Measurements from ENCODE around the gene COL6A6.

DNA sequence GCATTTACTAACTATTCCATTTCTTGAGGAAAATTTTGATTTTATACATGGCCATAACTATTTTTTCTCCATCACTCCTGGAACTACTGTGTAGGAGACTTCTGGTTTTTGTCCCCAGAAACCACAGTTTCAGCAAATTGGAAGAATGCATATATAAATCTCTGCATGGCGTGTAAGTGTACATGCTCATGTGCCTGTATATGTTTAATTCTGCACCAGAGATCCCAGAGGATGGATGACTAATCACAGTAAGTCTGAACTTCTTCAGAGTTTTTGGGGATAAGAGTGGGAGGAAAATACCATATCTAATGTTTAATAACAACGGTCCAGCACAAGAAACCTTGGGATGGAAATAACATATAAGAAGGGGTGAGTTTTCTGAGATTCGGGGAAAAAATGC lies 10.9 kb upstream of the COL6A6 start:
- TF ChIP-seq POLR2A (IDR thresholded peaks at IDR 0.05) = no peak
- TF ChIP-seq, protein P1, sequence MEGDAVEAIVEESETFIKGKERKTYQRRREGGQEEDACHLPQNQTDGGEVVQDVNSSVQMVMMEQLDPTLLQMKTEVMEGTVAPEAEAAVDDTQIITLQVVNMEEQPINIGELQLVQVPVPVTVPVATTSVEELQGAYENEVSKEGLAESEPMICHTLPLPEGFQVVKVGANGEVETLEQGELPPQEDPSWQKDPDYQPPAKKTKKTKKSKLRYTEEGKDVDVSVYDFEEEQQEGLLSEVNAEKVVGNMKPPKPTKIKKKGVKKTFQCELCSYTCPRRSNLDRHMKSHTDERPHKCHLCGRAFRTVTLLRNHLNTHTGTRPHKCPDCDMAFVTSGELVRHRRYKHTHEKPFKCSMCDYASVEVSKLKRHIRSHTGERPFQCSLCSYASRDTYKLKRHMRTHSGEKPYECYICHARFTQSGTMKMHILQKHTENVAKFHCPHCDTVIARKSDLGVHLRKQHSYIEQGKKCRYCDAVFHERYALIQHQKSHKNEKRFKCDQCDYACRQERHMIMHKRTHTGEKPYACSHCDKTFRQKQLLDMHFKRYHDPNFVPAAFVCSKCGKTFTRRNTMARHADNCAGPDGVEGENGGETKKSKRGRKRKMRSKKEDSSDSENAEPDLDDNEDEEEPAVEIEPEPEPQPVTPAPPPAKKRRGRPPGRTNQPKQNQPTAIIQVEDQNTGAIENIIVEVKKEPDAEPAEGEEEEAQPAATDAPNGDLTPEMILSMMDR (IDR thresholded peaks at IDR 0.05) = no peak
